SK-N-SH (cell line): ENCODE measurements around the gene C6orf118. TPM values are rescaled to one million over a fixed set of nuclear protein-coding genes. Genes with fewer than 3 reads are reported as not detected.

ENCODE experiments used
- CTCF ChIA-PET: fragments of 300-600, 350-600 bp; formaldehyde crosslinking; extraction: SDS; loops from one replicate; lab custom pipeline; 2021; lab: Yijun Ruan, JAX
- POLR2A ChIA-PET: fragments of 350-600 bp; sonication (Branson Sonifier 250); formaldehyde crosslinking; extraction: SDS; loops from one replicate; lab custom pipeline; 2020; ENCODE audit warnings: antibody characterized with exemption, inconsistent platforms; lab: Yijun Ruan, JAX
- DNase-seq: peaks from one replicate; pipeline ENCODE4 v3.0.0; 2012
- H2AFZ ChIP-seq: fragments of 200-600 bp; sonication (generic); 2 replicates; pipeline ENCODE4 v1.8.1; 2016; ENCODE audit warnings: antibody characterized with exemption, mild to moderate bottlenecking, low read depth
- H3F3A ChIP-seq: fragments of 200-600 bp; sonication (generic); replicated peaks from 2 replicates; pipeline ENCODE3; 2016; ENCODE audit warnings: antibody characterized with exemption, mild to moderate bottlenecking; ENCODE audit not compliant: insufficient read depth
- H3K27ac ChIP-seq, 2 experiments: fragments of 200-500 bp in 1 of 2; fragments of 200-600 bp in 1 of 2; sonication (Bioruptor generic) in 1 of 2; sonication (generic), shearing (Covaris generic) in 1 of 2; 2 replicates each; pipeline versions ENCODE4 v1.5.1 to v1.6.1; 2014 to 2016; ENCODE audit warnings: low read depth in 2 of 2, inconsistent platforms in 1 of 2, low read length in 1 of 2, mild to moderate bottlenecking in 1 of 2, mixed read lengths in 1 of 2
- H3K27me3 ChIP-seq: fragments of 200-600 bp; sonication (generic), shearing (Covaris generic); 2 replicates; pipeline ENCODE4 v1.6.1; 2016; ENCODE audit warnings: mixed run types; ENCODE audit not compliant: insufficient read depth
- H3K36me3 ChIP-seq, 2 experiments: fragments of 200-500 bp in 1 of 2; fragments of 200-600 bp in 1 of 2; sonication (Bioruptor generic) in 1 of 2; sonication (generic) in 1 of 2; replicated peaks in 1 of 2; 2 replicates each; pipeline versions ENCODE3 to v1.5.1; 2014 to 2016; ENCODE audit warnings: low read length in 1 of 2, mild to moderate bottlenecking in 1 of 2; ENCODE audit not compliant: insufficient read depth in 2 of 2, control insufficient read depth in 1 of 2
- H3K4me1 ChIP-seq, 2 experiments: fragments of 200-500 bp in 1 of 2; fragments of 200-600 bp in 1 of 2; sonication (Bioruptor generic) in 1 of 2; sonication (generic), shearing (Covaris generic) in 1 of 2; 2 replicates each; pipeline versions ENCODE4 v1.5.1 to v1.6.1; 2014 to 2016; ENCODE audit warnings: low read depth in 1 of 2, low read length in 1 of 2, mixed run types in 1 of 2; ENCODE audit not compliant: insufficient read depth in 2 of 2, control insufficient read depth in 1 of 2
- H3K4me2 ChIP-seq: fragments of 200-600 bp; sonication (generic), shearing (Covaris generic); 2 replicates; pipeline ENCODE4 v1.6.1; 2017; ENCODE audit warnings: mixed run types
- H3K4me3 ChIP-seq, 2 experiments: fragments of 200-500 bp in 1 of 2; fragments of 200-600 bp in 1 of 2; sonication (Bioruptor generic) in 1 of 2; sonication (generic), shearing (Covaris generic) in 1 of 2; 2 replicates each; pipeline versions ENCODE4 v1.5.1 to v1.8.1; 2014 to 2016; ENCODE audit warnings: low read depth in 2 of 2, inconsistent platforms in 1 of 2, low read length in 1 of 2, mild to moderate bottlenecking in 1 of 2, mixed read lengths in 1 of 2, moderate library complexity in 1 of 2
- H3K79me2 ChIP-seq: fragments of 200-600 bp; sonication (generic); 2 replicates; pipeline ENCODE4 v1.8.1; 2017; ENCODE audit warnings: mild to moderate bottlenecking; ENCODE audit not compliant: insufficient read depth
- H3K9ac ChIP-seq: fragments of 200-600 bp; sonication (generic); 2 replicates; pipeline ENCODE4 v1.6.1; 2017; ENCODE audit warnings: mixed run types
- H3K9me2 ChIP-seq: fragments of 200-600 bp; sonication (generic); 2 replicates; pipeline ENCODE4 v1.6.1; 2017; ENCODE audit warnings: mixed run types
- H3K9me3 ChIP-seq: fragments of 200-600 bp; sonication (generic); 2 replicates; pipeline ENCODE4 v1.6.1; 2017; ENCODE audit warnings: mixed run types, mild to moderate bottlenecking, moderate library complexity
- H4K20me1 ChIP-seq: fragments of 200-600 bp; sonication (generic); 2 replicates; pipeline ENCODE4 v1.6.1; 2017; ENCODE audit warnings: mild to moderate bottlenecking, mixed run types; ENCODE audit not compliant: insufficient read depth
- CTCF ChIP-seq: fragments of 200-600 bp; sonication (generic); IDR thresholded peaks from 2 replicates; pipeline ENCODE4 v1.6.1; 2017; ENCODE audit warnings: antibody characterized with exemption, mild to moderate bottlenecking, moderate library complexity
- MEF2A ChIP-seq: IDR thresholded peaks from 2 replicates; pipeline ENCODE4 v1.4.0; 2012; ENCODE audit warnings: low read depth, borderline replicate concordance
- RFX5 ChIP-seq: IDR thresholded peaks from 2 replicates; pipeline ENCODE4 v1.6.1; 2012; ENCODE audit warnings: mild to moderate bottlenecking, improper control_type of control experiment, low read length
- TAF1 ChIP-seq: IDR thresholded peaks from 2 replicates; pipeline ENCODE4 v1.6.1; 2012; ENCODE audit warnings: low read depth, mild to moderate bottlenecking, low read length, moderate library complexity, borderline replicate concordance
- YY1 ChIP-seq: IDR thresholded peaks from 2 replicates; pipeline ENCODE4 v1.4.0; 2012; ENCODE audit warnings: low read depth, mild to moderate bottlenecking
- WGBS: methylation state at CpG from one replicate; pipeline ENCODE4 v1.1.6; 2017; ENCODE audit warnings: low lambda C conversion rate; 5-methylcytosine and 5-hydroxymethylcytosine counted together
- polyA plus RNA-seq, 3 experiments: library from polyadenylated mRNA; depleted of rRNA; stranded (reverse); fragments of >200 nt; gene quantifications; 2 replicates each; pipeline ENCODE4 v1.2.3, GENCODE V29; 2012
- TF ChIP-seq, protein P1 (sequence below): IDR thresholded peaks from 2 replicates; pipeline ENCODE4 v1.4.0; 2012; ENCODE audit warnings: low read depth, borderline replicate concordance
- TF ChIP-seq, protein P2 (sequence below): IDR thresholded peaks from 2 replicates; pipeline ENCODE4 v1.6.1; 2012; ENCODE audit warnings: mild to moderate bottlenecking, low read depth, low read length, moderate library complexity

C6orf118 gene
- polyA plus RNA-seq, 1 of the 3 experiments (the other 2 are of a cell fraction): not detected

GRCh38 chr6:165232731-165233488 lies 76.5 kb downstream of the C6orf118 start:
- H2AFZ ChIP-seq: no peak overlapping the region
- no peaks in the 10 kb centered on the region for H3K9me2 ChIP-seq
- WGBS: 27% methylated on average over 7 of the region's 8 CpGs
- H3K27ac ChIP-seq: no peak overlapping the region
- H3K9ac ChIP-seq: no peak overlapping the region
- H3K9me3 ChIP-seq: no peaks in the 10 kb centered on the region
- H3F3A ChIP-seq: no peaks in the 10 kb centered on the region
- H3K4me1 ChIP-seq: no peaks in the 10 kb centered on the region
- no peaks in the 10 kb centered on the region for H3K36me3 ChIP-seq
- H3K79me2 ChIP-seq: no peaks in the 10 kb centered on the region
- no peaks in the 10 kb centered on the region for H3K27me3 ChIP-seq
- no peaks in the 10 kb centered on the region for H4K20me1 ChIP-seq
- TF ChIP-seq CTCF (no peak), MEF2A (no peak), YY1 (no peak), RFX5 (no peak), TAF1 (no peak)
- TF ChIP-seq, protein P1, sequence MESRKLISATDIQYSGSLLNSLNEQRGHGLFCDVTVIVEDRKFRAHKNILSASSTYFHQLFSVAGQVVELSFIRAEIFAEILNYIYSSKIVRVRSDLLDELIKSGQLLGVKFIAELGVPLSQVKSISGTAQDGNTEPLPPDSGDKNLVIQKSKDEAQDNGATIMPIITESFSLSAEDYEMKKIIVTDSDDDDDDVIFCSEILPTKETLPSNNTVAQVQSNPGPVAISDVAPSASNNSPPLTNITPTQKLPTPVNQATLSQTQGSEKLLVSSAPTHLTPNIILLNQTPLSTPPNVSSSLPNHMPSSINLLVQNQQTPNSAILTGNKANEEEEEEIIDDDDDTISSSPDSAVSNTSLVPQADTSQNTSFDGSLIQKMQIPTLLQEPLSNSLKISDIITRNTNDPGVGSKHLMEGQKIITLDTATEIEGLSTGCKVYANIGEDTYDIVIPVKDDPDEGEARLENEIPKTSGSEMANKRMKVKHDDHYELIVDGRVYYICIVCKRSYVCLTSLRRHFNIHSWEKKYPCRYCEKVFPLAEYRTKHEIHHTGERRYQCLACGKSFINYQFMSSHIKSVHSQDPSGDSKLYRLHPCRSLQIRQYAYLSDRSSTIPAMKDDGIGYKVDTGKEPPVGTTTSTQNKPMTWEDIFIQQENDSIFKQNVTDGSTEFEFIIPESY: no peak
- TF ChIP-seq, protein P2, sequence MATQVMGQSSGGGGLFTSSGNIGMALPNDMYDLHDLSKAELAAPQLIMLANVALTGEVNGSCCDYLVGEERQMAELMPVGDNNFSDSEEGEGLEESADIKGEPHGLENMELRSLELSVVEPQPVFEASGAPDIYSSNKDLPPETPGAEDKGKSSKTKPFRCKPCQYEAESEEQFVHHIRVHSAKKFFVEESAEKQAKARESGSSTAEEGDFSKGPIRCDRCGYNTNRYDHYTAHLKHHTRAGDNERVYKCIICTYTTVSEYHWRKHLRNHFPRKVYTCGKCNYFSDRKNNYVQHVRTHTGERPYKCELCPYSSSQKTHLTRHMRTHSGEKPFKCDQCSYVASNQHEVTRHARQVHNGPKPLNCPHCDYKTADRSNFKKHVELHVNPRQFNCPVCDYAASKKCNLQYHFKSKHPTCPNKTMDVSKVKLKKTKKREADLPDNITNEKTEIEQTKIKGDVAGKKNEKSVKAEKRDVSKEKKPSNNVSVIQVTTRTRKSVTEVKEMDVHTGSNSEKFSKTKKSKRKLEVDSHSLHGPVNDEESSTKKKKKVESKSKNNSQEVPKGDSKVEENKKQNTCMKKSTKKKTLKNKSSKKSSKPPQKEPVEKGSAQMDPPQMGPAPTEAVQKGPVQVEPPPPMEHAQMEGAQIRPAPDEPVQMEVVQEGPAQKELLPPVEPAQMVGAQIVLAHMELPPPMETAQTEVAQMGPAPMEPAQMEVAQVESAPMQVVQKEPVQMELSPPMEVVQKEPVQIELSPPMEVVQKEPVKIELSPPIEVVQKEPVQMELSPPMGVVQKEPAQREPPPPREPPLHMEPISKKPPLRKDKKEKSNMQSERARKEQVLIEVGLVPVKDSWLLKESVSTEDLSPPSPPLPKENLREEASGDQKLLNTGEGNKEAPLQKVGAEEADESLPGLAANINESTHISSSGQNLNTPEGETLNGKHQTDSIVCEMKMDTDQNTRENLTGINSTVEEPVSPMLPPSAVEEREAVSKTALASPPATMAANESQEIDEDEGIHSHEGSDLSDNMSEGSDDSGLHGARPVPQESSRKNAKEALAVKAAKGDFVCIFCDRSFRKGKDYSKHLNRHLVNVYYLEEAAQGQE: no peak
- TF ChIP-seq, all 33 proteins: peak for 0
- H3K4me3 ChIP-seq: no peak overlapping the region
- no peak for DNase-seq
- ChIA-PET POLR2A (no interaction called here), CTCF (interaction anchor here (1.0 to 3.6 kb wide), 6 partner anchors 10 to 305 kb away, joined by 3 to 27 read pairs (median 13); no protein-coding TSS in a partner anchor)
- no peak overlapping the region for H3K4me2 ChIP-seq
